Testis (tissue), 3 donors: Measurements from ENCODE around the gene MVD. TPM values are rescaled to one million over a fixed set of nuclear protein-coding genes. Genes with fewer than 3 reads are reported as not detected.

Source experiments
- DNase-seq: peaks from one replicate; pipeline ENCODE4 v3.0.0-alpha.2; 2019
- H3K27ac ChIP-seq, 2 donors: fragments of 200-600 bp; sonication (generic); one replicate each; pipeline ENCODE4 v1.5.1; 2019
- H3K27me3 ChIP-seq: fragments of 200-600 bp; sonication (generic); one replicate; pipeline ENCODE4 v1.5.1; 2019
- H3K36me3 ChIP-seq: fragments of 200-600 bp; sonication (generic); one replicate; pipeline ENCODE4 v1.5.1; 2017; ENCODE audit warnings: low read depth; ENCODE audit errors: missing control alignments
- H3K4me1 ChIP-seq: fragments of 200-600 bp; sonication (generic); one replicate; pipeline ENCODE4 v1.5.1; 2019
- H3K4me3 ChIP-seq, 2 donors: fragments of 200-600 bp; sonication (generic); one replicate each; pipeline ENCODE4 v1.5.1; 2017 to 2019
- H3K9me3 ChIP-seq: fragments of 200-600 bp; sonication (generic); one replicate; pipeline ENCODE4 v1.5.1; 2017
- CTCF ChIP-seq, 3 experiments: fragments of 450-650 bp in 2 of 3; fragments of 200-600 bp in 1 of 3; sonication (generic) in 1 of 3; IDR thresholded peaks; one replicate each; pipeline ENCODE4 v1.5.1; 2016 to 2019; ENCODE audit warnings: antibody characterized with exemption in 3 of 3, mild to moderate bottlenecking in 2 of 3, moderate library complexity in 1 of 3
- POLR2A ChIP-seq: fragments of 450-650 bp; IDR thresholded peaks from one replicate; pipeline ENCODE4 v1.6.1; 2017; ENCODE audit warnings: antibody characterized with exemption, mild to moderate bottlenecking, moderate library complexity
- WGBS, 2 donors: methylation state at CpG; one replicate each; pipeline ENCODE4 v1.1.5; 2018; 5-methylcytosine and 5-hydroxymethylcytosine counted together
- intact Hi-C: fragments of 100-400 bp; cut with DNase I; formaldehyde crosslinking; loops from one replicate; pipeline ENCODE4 v1.15.1; 2023; ENCODE audit warnings: low total_unique reads
- polyA plus RNA-seq: library from polyadenylated mRNA; stranded (reverse); fragments of 350-450 nt; fragmentation: Illumina TruSeq; extraction: RNeasy Lipid Tissue Mini Kit (QIAGEN cat#74804); gene quantifications from one replicate; pipeline ENCODE4 v1.2.3, GENCODE V29; 2014; ENCODE audit warnings: low read depth, low replicate concordance; ENCODE audit not compliant: insufficient read depth
- total RNA-seq, 2 donors: library from RNA; depleted of rRNA; stranded (reverse); fragments of >200 nt; gene quantifications; one replicate each; pipeline ENCODE4 v1.2.3, GENCODE V29; 2016

The MVD gene
- total and polyA plus RNA-seq, 3 donors from 2014 or later, result 46.6 to 100 (median 56.1) TPM

- TF ChIP-seq POLR2A (no peak), CTCF (IDR thresholded peaks at IDR 0.05) (no peak)
- Histone ChIP-seq H3K4me1 (peaks cover 19% of the 10 kb centered on the region), H3K4me3 (no peak overlapping the region), H3K9me3 (no peaks in the 10 kb centered on the region), H3K27ac (no peak overlapping the region), H3K27me3 (no peaks in the 10 kb centered on the region), H3K36me3 (no peaks in the 10 kb centered on the region)
- DNase-seq, result no peak
- intact Hi-C loops, result no loop called here
- 51 to 60% methylated on average over 10 of the region's 10 CpGs for WGBS, 2 donors
Measured at GRCh38 chr16:88687254-88687576, 24.3 kb upstream of the MVD start.

GRCh38 chr16:88686439-88687253 is 23.8 kb upstream of the MVD start, which contains the start of gene SNAI3:
TSS of gene SNAI3 (minus strand) at chr16:88686507. CDS start at chr16:88686406, 101 bp downstream.
- Histone ChIP-seq H3K36me3 (no peaks in the 10 kb centered on the region), H3K9me3 (no peaks in the 10 kb centered on the region), H3K27me3 (no peaks in the 10 kb centered on the region), H3K4me3 (peak within 1 kb of the TSS; percentile 44 to 48), H3K4me1 (peaks cover 19% of the 10 kb centered on the region), H3K27ac (no peak within 1 kb of the TSS)
- WGBS, 2 donors, result 9 to 10% methylated on average over 13 to 27 of the region's 65 CpGs
- intact Hi-C loops, result no loop called here
- DNase-seq, result peak; percentile 88
- TF ChIP-seq CTCF (IDR thresholded peaks at IDR 0.05), result no peak
- TF ChIP-seq POLR2A, result no peak

GRCh38 chr16:88686062-88686438 is 23.2 kb upstream of the MVD start:
- H3K4me3 ChIP-seq, result peak overlapping the region; percentile 44 to 48
- TF ChIP-seq CTCF (IDR thresholded peaks at IDR 0.05) (no peak), POLR2A (no peak)
- H3K4me1 ChIP-seq, result peaks cover 19% of the 10 kb centered on the region
- H3K36me3 ChIP-seq, result no peaks in the 10 kb centered on the region
- H3K27me3 ChIP-seq, result no peaks in the 10 kb centered on the region
- intact Hi-C loops, result no loop called here
- H3K9me3 ChIP-seq, result no peaks in the 10 kb centered on the region
- no peak for DNase-seq
- H3K27ac ChIP-seq, result no peak overlapping the region
- 0 to 1% methylated on average over 6 to 25 of the region's 25 CpGs for WGBS, 2 donors

- TF ChIP-seq CTCF (IDR thresholded peaks at IDR 0.05) (peak; percentile 5 to 36 (median 8)), POLR2A (no peak)
- Histone ChIP-seq H3K27ac (no peak overlapping the region), H3K4me1 (peaks cover 19% of the 10 kb centered on the region), H3K36me3 (no peaks in the 10 kb centered on the region), H3K9me3 (no peaks in the 10 kb centered on the region), H3K27me3 (no peaks in the 10 kb centered on the region), H3K4me3 (peak overlapping the region; percentile 44 to 48)
- intact Hi-C loops, result no loop called here
- no peak for DNase-seq
- 6% methylated on average over 21 to 33 of the region's 33 CpGs for WGBS, 2 donors
Measured at GRCh38 chr16:88685156-88686061, 22.5 kb upstream of the MVD start.
